GM18861 (cell line): ENCODE results near the gene PAX2.

Experiments used
- ATAC-seq: cut with Tn5 transposase; IDR thresholded peaks from one replicate; pipeline ENCODE4 v1.9.1; 2021; ENCODE audit not compliant: unreplicated experiment

PAX2 gene

GRCh38 chr10:100811752-100812750, 66.7 kb downstream of the PAX2 start:
- no peak for ATAC-seq

- no peak for ATAC-seq
Measured at GRCh38 chr10:100812978-100813377, 67.6 kb downstream of the PAX2 start.

- no peak for ATAC-seq
Measured at GRCh38 chr10:100814751-100815474, 69.5 kb downstream of the PAX2 start.

GRCh38 chr10:100816671-100817070, 71.3 kb downstream of the PAX2 start:
- no peak for ATAC-seq

GRCh38 chr10:100817268-100817839, 72.0 kb downstream of the PAX2 start:
- ATAC-seq = no peak

GRCh38 chr10:100819424-100819823, 74.0 kb downstream of the PAX2 start:
- ATAC-seq = no peak

- ATAC-seq = no peak
Measured at GRCh38 chr10:100823194-100823593, 77.8 kb downstream of the PAX2 start.

- ATAC-seq = no peak
Measured at GRCh38 chr10:100824886-100825285, 79.5 kb downstream of the PAX2 start.

GRCh38 chr10:100825325-100825875, 80.0 kb downstream of the PAX2 start:
- no peak for ATAC-seq

GRCh38 chr10:100826031-100826651, 80.8 kb downstream of the PAX2 start:
- no peak for ATAC-seq

- ATAC-seq = no peak
Measured at GRCh38 chr10:100826661-100826982, 81.2 kb downstream of the PAX2 start.

- ATAC-seq = no peak
Measured at GRCh38 chr10:100826983-100827818, 81.8 kb downstream of the PAX2 start.

- ATAC-seq = no peak
Measured at GRCh38 chr10:100827819-100828737, 82.7 kb downstream of the PAX2 start.

GRCh38 chr10:100828738-100829096, 83.3 kb downstream of the PAX2 start:
- ATAC-seq = no peak

GRCh38 chr10:100829097-100829870, 83.9 kb downstream of the PAX2 start:
- no peak for ATAC-seq

- no peak for ATAC-seq
Measured at GRCh38 chr10:100829933-100830727, 84.7 kb downstream of the PAX2 start.

GRCh38 chr10:100830728-100831111, 85.3 kb downstream of the PAX2 start:
- ATAC-seq = no peak

- no peak for ATAC-seq
Measured at GRCh38 chr10:100831742-100832141, 86.4 kb downstream of the PAX2 start.
